Common myeloid progenitor, CD34-positive (primary cell): ENCODE measurements around the gene ZIC2. TPM values are rescaled to one million over a fixed set of nuclear protein-coding genes. Genes with fewer than 3 reads are reported as not detected.

ENCODE experiments used
- CTCF ChIA-PET: fragments of 350-600 bp; sonication (Branson Sonifier 250); formaldehyde crosslinking; loops from one replicate; lab custom pipeline; 2021; ENCODE audit warnings: antibody characterized with exemption; lab: Charles Lee
- POLR2A ChIA-PET: fragments of 350-600 bp; sonication (Branson Sonifier 250); formaldehyde crosslinking; loops from one replicate; lab custom pipeline; 2021; ENCODE audit warnings: antibody characterized with exemption; lab: Charles Lee
- DNase-seq, 3 donors: peaks; one replicate each; pipeline versions ENCODE4 v3.0.0 to v3.0.0-alpha.2; 2013
- H3K27ac ChIP-seq, 2 experiments: 1 replicate in 1 of 2; 2 replicates in 1 of 2; pipeline ENCODE4 v1.7.0; 2013; ENCODE audit warnings: inconsistent platforms in 2 of 2, low read length in 2 of 2, mild to moderate bottlenecking in 2 of 2, low read depth in 1 of 2, moderate library complexity in 1 of 2; ENCODE audit not compliant: severe bottlenecking in 2 of 2, insufficient read depth in 1 of 2, poor library complexity in 1 of 2
- H3K27me3 ChIP-seq, 5 experiments: replicated peaks in 2 of 5; 1 replicate in 3 of 5; 2 replicates in 2 of 5; pipeline versions ENCODE4 v1.6.1 to v1.7.0; 2013; ENCODE audit warnings: low read length in 4 of 5, mild to moderate bottlenecking in 2 of 5, moderate library complexity in 2 of 5, inconsistent platforms in 1 of 5; ENCODE audit not compliant: insufficient read depth in 5 of 5, control insufficient read depth in 4 of 5
- H3K36me3 ChIP-seq, 4 experiments: 1 replicate in 2 of 4; 2 replicates in 2 of 4; pipeline versions ENCODE4 v1.6.1 to v1.7.0; 2013; ENCODE audit warnings: low read length in 3 of 4, control low read depth in 1 of 4, mild to moderate bottlenecking in 1 of 4; ENCODE audit not compliant: control insufficient read depth in 4 of 4, insufficient read depth in 4 of 4
- H3K4me1 ChIP-seq, 4 experiments: 1 replicate in 3 of 4; 2 replicates in 1 of 4; pipeline versions ENCODE4 v1.6.1 to v1.7.1; 2013; ENCODE audit warnings: low read length in 3 of 4, mild to moderate bottlenecking in 3 of 4, control low read depth in 1 of 4, inconsistent platforms in 1 of 4, moderate library complexity in 1 of 4; ENCODE audit not compliant: control insufficient read depth in 4 of 4, insufficient read depth in 4 of 4; ENCODE audit errors: control extremely low read depth in 1 of 4
- H3K4me3 ChIP-seq, 7 experiments: 1 replicate in 4 of 7; 2 replicates in 3 of 7; pipeline versions ENCODE4 v1.5.1 to v1.7.0; 2013; ENCODE audit warnings: mild to moderate bottlenecking in 7 of 7, low read length in 6 of 7, moderate library complexity in 6 of 7, inconsistent platforms in 2 of 7, low read depth in 2 of 7, control low read depth in 1 of 7; ENCODE audit not compliant: insufficient read depth in 4 of 7, control insufficient read depth in 1 of 7; ENCODE audit errors: extremely low read depth in 1 of 7
- H3K9me3 ChIP-seq, 5 experiments: 1 replicate in 4 of 5; 2 replicates in 1 of 5; pipeline versions ENCODE4 v1.6.1 to v1.7.1; 2013; ENCODE audit warnings: low read length in 4 of 5, mild to moderate bottlenecking in 2 of 5, inconsistent platforms in 1 of 5, low read depth in 1 of 5, moderate library complexity in 1 of 5; ENCODE audit not compliant: control insufficient read depth in 4 of 5, insufficient read depth in 2 of 5; ENCODE audit errors: control extremely low read depth in 1 of 5
- WGBS: methylation state at CpG from one replicate; pipeline ENCODE4 v1.1.5; 2013; ENCODE audit not compliant: insufficient coverage; 5-methylcytosine and 5-hydroxymethylcytosine counted together
- polyA plus RNA-seq: library from polyadenylated mRNA; unstranded; fragments of 120-200 nt; gene quantifications from one replicate; pipeline ENCODE4 v1.2.1, GENCODE V29; 2013

ZIC2 gene
- polyA plus RNA-seq: not detected

- H3K36me3 ChIP-seq: no peaks in the 10 kb centered on the region
- POLR2A ChIA-PET: interaction anchor here (0.8 kb wide), 1 partner anchor 12 kb away, joined by 3 read pairs; no protein-coding TSS in a partner anchor
- peak within 1 kb of the TSS in 3 of 7 experiments; percentile 8 to 48 (median 26) for H3K4me3 ChIP-seq
- no peak within 1 kb of the TSS for H3K27ac ChIP-seq
- H3K27me3 ChIP-seq: peaks cover 20 to 95% (median 50%) of the 10 kb centered on the region in 5 experiments
- CTCF ChIA-PET: interaction anchor here (0.9 to 1.4 kb wide), 2 partner anchors 10 kb away, joined by 3 to 5 read pairs; no protein-coding TSS in a partner anchor
- 1% methylated on average over 25 of the region's 41 CpGs for WGBS
- H3K4me1 ChIP-seq: peaks cover 0 to 40% (median 26%) of the 10 kb centered on the region in 4 experiments
- peaks cover 0 to 8% (median 0%) of the 10 kb centered on the region in 5 experiments for H3K9me3 ChIP-seq
- DNase-seq: peak in 1 of 3 donors; percentile 19
Observed at GRCh38 chr13:99981735-99982035, at the start of gene ZIC2. Gene ZIC2 (plus strand): TSS chr13:99981784. CDS start chr13:99982065, 281 bp downstream.

GRCh38 chr13:99932912-99933311 lies 48.7 kb upstream of the ZIC2 start:
- no peak overlapping the region for H3K4me3 ChIP-seq
- POLR2A ChIA-PET: no interaction called here
- 90% methylated on average over 3 of the region's 5 CpGs for WGBS
- peaks cover 0 to 10% (median 5%) of the 10 kb centered on the region in 4 experiments for H3K4me1 ChIP-seq
- CTCF ChIA-PET: interaction anchor here (0.9 kb wide), 1 partner anchor 23 kb away, joined by 3 read pairs; no protein-coding TSS in a partner anchor
- DNase-seq: no peak
- H3K27me3 ChIP-seq: peaks cover 0 to 23% (median 0%) of the 10 kb centered on the region in 5 experiments
- H3K9me3 ChIP-seq: peaks cover 0 to 2% (median 0%) of the 10 kb centered on the region in 5 experiments
- no peaks in the 10 kb centered on the region for H3K36me3 ChIP-seq
- no peak overlapping the region for H3K27ac ChIP-seq

- ChIA-PET POLR2A (interaction anchor here (0.7 kb wide), 1 partner anchor 787 kb away, joined by 3 read pairs; no protein-coding TSS in a partner anchor), CTCF (interaction anchor here (0.8 to 1.1 kb wide), 2 partner anchors 17 to 22 kb away, joined by 3 to 4 read pairs; no protein-coding TSS in a partner anchor)
- Histone ChIP-seq H3K27ac (no peak overlapping the region), H3K4me3 (no peak overlapping the region), H3K9me3 (peaks cover 0 to 2% (median 0%) of the 10 kb centered on the region in 5 experiments), H3K27me3 (peaks cover 0 to 41% (median 2%) of the 10 kb centered on the region in 5 experiments), H3K36me3 (no peaks in the 10 kb centered on the region), H3K4me1 (no peaks in the 10 kb centered on the region)
- DNase-seq: no peak
- 100% methylated on average over 1 of the region's 2 CpGs for WGBS
Observed at GRCh38 chr13:99935772-99936171, 45.8 kb upstream of the ZIC2 start.

- no peak overlapping the region for H3K27ac ChIP-seq
- ChIA-PET CTCF (no interaction called here), POLR2A (no interaction called here)
- DNase-seq: no peak
- H3K36me3 ChIP-seq: no peaks in the 10 kb centered on the region
- WGBS: 83% methylated on average over 3 of the region's 7 CpGs
- H3K27me3 ChIP-seq: peaks cover 0 to 53% (median 8%) of the 10 kb centered on the region in 5 experiments
- H3K4me3 ChIP-seq: no peak overlapping the region
- H3K9me3 ChIP-seq: no peaks in the 10 kb centered on the region
- H3K4me1 ChIP-seq: no peaks in the 10 kb centered on the region
Observed at GRCh38 chr13:99938635-99939034, 42.9 kb upstream of the ZIC2 start.

- no peak for DNase-seq
- ChIA-PET CTCF (interaction anchor here (1.3 to 1.4 kb wide), 2 partner anchors 26 to 53 kb away, joined by 3 read pairs; no protein-coding TSS in a partner anchor), POLR2A (no interaction called here)
- Histone ChIP-seq H3K4me3 (no peak overlapping the region), H3K9me3 (no peaks in the 10 kb centered on the region), H3K4me1 (no peaks in the 10 kb centered on the region), H3K27me3 (peaks cover 0 to 57% (median 10%) of the 10 kb centered on the region in 5 experiments), H3K36me3 (no peaks in the 10 kb centered on the region), H3K27ac (no peak overlapping the region)
- WGBS: 98% methylated on average over 6 of the region's 7 CpGs
Observed at GRCh38 chr13:99941086-99941485, 40.5 kb upstream of the ZIC2 start.

- ChIA-PET CTCF (interaction anchor here (1.3 to 1.4 kb wide), 2 partner anchors 26 to 54 kb away, joined by 3 read pairs; no protein-coding TSS in a partner anchor), POLR2A (no interaction called here)
- H3K4me3 ChIP-seq: no peak overlapping the region
- no peaks in the 10 kb centered on the region for H3K4me1 ChIP-seq
- DNase-seq: no peak
- 100% methylated on average over 1 of the region's 4 CpGs for WGBS
- no peak overlapping the region for H3K27ac ChIP-seq
- no peaks in the 10 kb centered on the region for H3K36me3 ChIP-seq
- H3K9me3 ChIP-seq: no peaks in the 10 kb centered on the region
- H3K27me3 ChIP-seq: peaks cover 0 to 59% (median 10%) of the 10 kb centered on the region in 5 experiments
Observed at GRCh38 chr13:99941911-99942310, 39.7 kb upstream of the ZIC2 start.

GRCh38 chr13:99944102-99944501 lies 37.5 kb upstream of the ZIC2 start:
- WGBS: 91% methylated on average over 4 of the region's 7 CpGs
- POLR2A ChIA-PET: no interaction called here
- no peaks in the 10 kb centered on the region for H3K4me1 ChIP-seq
- H3K4me3 ChIP-seq: no peak overlapping the region
- peaks cover 0 to 72% (median 14%) of the 10 kb centered on the region in 5 experiments for H3K27me3 ChIP-seq
- CTCF ChIA-PET: no interaction called here
- H3K27ac ChIP-seq: no peak overlapping the region
- DNase-seq: no peak
- no peaks in the 10 kb centered on the region for H3K9me3 ChIP-seq
- H3K36me3 ChIP-seq: no peaks in the 10 kb centered on the region
